ENCODE measurements around the gene IGFLR1. TPM values are rescaled to one million over a fixed set of nuclear protein-coding genes. Genes with fewer than 3 reads are reported as not detected.

The IGFLR1 gene
- 10 to 100 TPM in 2 of 5 donors, 1 to 10 TPM in 3; 3.6 to 36.8 (median 9.0) TPM for total RNA-seq
- polyA plus RNA-seq = 10 to 100 TPM in 1 of 3 donors, 1 to 10 TPM in 2; 6.4 to 15.6 (median 9.8) TPM
- long read RNA-seq, donor 1 = 0 reads
- long read RNA-seq, donor 2 = 0 reads
- long read RNA-seq, donor 3 = 0 reads
- long read RNA-seq, donor 4 = 0 reads
- long read RNA-seq, donor 5 = 0 reads
- long read RNA-seq, donor 6, partial matches to known transcripts = 0 of 1 reads
- long read RNA-seq, donor 6, other reads (novel, unspliced or antisense) = 0 of 1 reads
- long read RNA-seq, donor 7 = 0 reads
- long read RNA-seq, donor 8 = 0 reads
- long read RNA-seq, donor 9 = 0 reads
- long read RNA-seq, donor 10, partial matches to known transcripts = 0 of 1 reads
- long read RNA-seq, donor 10, other reads (novel, unspliced or antisense) = 0 of 1 reads

GRCh38 chr19:35742121-35742724 is at the start of gene IGFLR1:
IGFLR1 (minus strand) TSS chr19:35742452; CDS start chr19:35741180, 1,272 bp downstream.
- DNase-seq = peak; percentile 44 to 66
- intact Hi-C loops (cut with DNase I; ENCODE audit: low total_unique reads) = no loop called here
- H3K27ac ChIP-seq = peak within 1 kb of the TSS; percentile 35 to 93 (median 91)
- H3K27me3 ChIP-seq = no peaks in the 10 kb centered on the region
- peak within 1 kb of the TSS; percentile 51 to 68 (median 60) for H3K4me3 ChIP-seq
- peaks cover 31 to 64% (median 47%) of the 10 kb centered on the region in 4 donors for H3K4me1 ChIP-seq
- no peaks in the 10 kb centered on the region for H3K9me3 ChIP-seq
- no peak for TF ChIP-seq POLR2A (IDR thresholded peaks at IDR 0.05)
- TF ChIP-seq EP300 (IDR thresholded peaks at IDR 0.05) = no peak
- no peak for TF ChIP-seq CTCF (IDR thresholded peaks at IDR 0.05)
- TF ChIP-seq POLR2AphosphoS5 (IDR thresholded peaks at IDR 0.05) = no peak
- WGBS, 5 donors = 57 to 82% (median 75%) methylated on average over 9 of the region's 9 CpGs
- peaks cover 17 to 32% (median 29%) of the 10 kb centered on the region in 4 donors for H3K36me3 ChIP-seq

- Histone ChIP-seq H3K4me1 (peaks cover 0 to under 1% (median 0%) of the 10 kb centered on the region in 4 donors), H3K27ac (no peak overlapping the region), H3K27me3 (peaks cover 0 to 20% (median 6%) of the 10 kb centered on the region in 3 donors), H3K4me3 (no peak overlapping the region), H3K9me3 (no peaks in the 10 kb centered on the region), H3K36me3 (peaks cover 0 to 9% (median 8%) of the 10 kb centered on the region in 4 donors)
- WGBS, 5 donors = 87 to 100% (median 91%) methylated on average over 7 to 9 of the region's 9 CpGs
- TF ChIP-seq EP300 (IDR thresholded peaks at IDR 0.05) = no peak
- TF ChIP-seq POLR2A (IDR thresholded peaks at IDR 0.05) = no peak
- TF ChIP-seq CTCF (IDR thresholded peaks at IDR 0.05) = no peak
- TF ChIP-seq POLR2AphosphoS5 (IDR thresholded peaks at IDR 0.05) = no peak
- intact Hi-C loops (cut with DNase I; ENCODE audit: low total_unique reads) = no loop called here
- DNase-seq = no peak
These were observed 49.6 kb upstream of the IGFLR1 start for GRCh38 chr19:35791814-35792279.

- intact Hi-C loops (cut with DNase I; ENCODE audit: low total_unique reads) = no loop called here
- Histone ChIP-seq H3K4me3 (no peak overlapping the region), H3K27ac (no peak overlapping the region), H3K27me3 (peaks cover 0 to 14% (median 0%) of the 10 kb centered on the region in 3 donors), H3K36me3 (peaks cover 0 to 15% (median 11%) of the 10 kb centered on the region in 4 donors), H3K9me3 (no peaks in the 10 kb centered on the region), H3K4me1 (no peaks in the 10 kb centered on the region)
- DNase-seq = no peak
- WGBS, 5 donors = 58 to 62% (median 60%) methylated on average over 15 to 20 of the region's 20 CpGs
- no peak for TF ChIP-seq POLR2AphosphoS5 (IDR thresholded peaks at IDR 0.05)
- TF ChIP-seq EP300 (IDR thresholded peaks at IDR 0.05) = no peak
- TF ChIP-seq CTCF (IDR thresholded peaks at IDR 0.05) = no peak
- no peak for TF ChIP-seq POLR2A (IDR thresholded peaks at IDR 0.05)
These were observed 48.9 kb upstream of the IGFLR1 start for GRCh38 chr19:35790981-35791813.
